Renal pelvis (tissue), 4 donors: ENCODE data around the gene MAPK7. TPM values are rescaled to one million over a fixed set of nuclear protein-coding genes. Genes with fewer than 3 reads are reported as not detected.

Experiments used
- DNase-seq: peaks from one replicate; pipeline ENCODE4 v3.0.0-alpha.2; 2013
- polyA plus RNA-seq, 3 donors: library from polyadenylated mRNA; unstranded; fragments of 120-200 nt; gene quantifications; one replicate each; pipeline ENCODE4 v1.2.1, GENCODE V29; 2013; ENCODE audit not compliant: insufficient read length in 3 of 3

The MAPK7 gene
- polyA plus RNA-seq, 3 donors: 25.0 to 31.6 (median 29.3) TPM

GRCh38 chr17:19377602-19378415 is 489 bp upstream of the MAPK7 start:
- peak; percentile 99 for DNase-seq

DNA sequence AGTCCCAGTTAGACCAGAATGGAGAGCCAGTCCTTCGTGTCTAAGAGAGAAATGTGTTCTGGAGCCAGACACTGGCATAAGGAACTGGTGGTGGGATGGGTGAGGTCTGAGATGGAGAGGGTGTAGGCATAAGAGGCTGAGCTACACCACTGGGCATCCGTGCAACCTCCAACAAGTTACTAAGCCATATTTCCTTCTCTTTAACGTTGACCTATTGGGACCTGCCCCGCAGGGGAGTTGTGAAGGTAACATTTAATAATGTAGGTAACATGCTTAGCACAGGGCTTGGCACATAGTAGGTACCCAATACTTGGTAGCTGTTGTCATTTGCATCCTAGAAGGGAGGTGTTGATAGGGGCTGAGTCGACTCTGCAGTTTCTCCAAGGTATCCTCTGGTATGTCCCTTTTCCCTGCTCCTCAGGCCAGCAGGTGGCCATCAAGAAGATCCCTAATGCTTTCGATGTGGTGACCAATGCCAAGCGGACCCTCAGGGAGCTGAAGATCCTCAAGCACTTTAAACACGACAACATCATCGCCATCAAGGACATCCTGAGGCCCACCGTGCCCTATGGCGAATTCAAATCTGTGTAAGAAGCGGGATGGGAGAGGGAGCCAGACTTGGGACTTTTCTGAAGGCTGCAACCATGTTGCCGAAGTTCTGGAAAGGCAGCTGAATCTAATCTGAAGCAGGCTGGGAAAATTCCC is 1.2 kb downstream of the MAPK7 start:
- DNase-seq: no peak

DNA sequence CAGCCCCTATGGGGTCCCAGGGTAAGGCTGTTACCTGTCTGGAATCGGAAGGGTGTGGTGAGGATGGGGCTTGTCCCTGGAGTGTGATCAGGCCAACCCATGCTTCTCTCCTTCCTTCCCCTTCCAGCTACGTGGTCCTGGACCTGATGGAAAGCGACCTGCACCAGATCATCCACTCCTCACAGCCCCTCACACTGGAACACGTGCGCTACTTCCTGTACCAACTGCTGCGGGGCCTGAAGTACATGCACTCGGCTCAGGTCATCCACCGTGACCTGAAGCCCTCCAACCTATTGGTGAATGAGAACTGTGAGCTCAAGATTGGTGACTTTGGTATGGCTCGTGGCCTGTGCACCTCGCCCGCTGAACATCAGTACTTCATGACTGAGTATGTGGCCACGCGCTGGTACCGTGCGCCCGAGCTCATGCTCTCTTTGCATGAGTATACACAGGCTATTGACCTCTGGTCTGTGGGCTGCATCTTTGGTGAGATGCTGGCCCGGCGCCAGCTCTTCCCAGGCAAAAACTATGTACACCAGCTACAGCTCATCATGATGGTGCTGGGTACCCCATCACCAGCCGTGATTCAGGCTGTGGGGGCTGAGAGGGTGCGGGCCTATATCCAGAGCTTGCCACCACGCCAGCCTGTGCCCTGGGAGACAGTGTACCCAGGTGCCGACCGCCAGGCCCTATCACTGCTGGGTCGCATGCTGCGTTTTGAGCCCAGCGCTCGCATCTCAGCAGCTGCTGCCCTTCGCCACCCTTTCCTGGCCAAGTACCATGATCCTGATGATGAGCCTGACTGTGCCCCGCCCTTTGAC is 2.4 kb downstream of the MAPK7 start:
- DNase-seq: no peak

- DNase-seq: no peak
Measured at GRCh38 chr17:19381361-19381740, 3.1 kb downstream of the MAPK7 start.

- no peak for DNase-seq
Measured at GRCh38 chr17:19381741-19382444, 3.6 kb downstream of the MAPK7 start.

GRCh38 chr17:19382531-19383444 is 4.5 kb downstream of the MAPK7 start:
- no peak for DNase-seq

- no peak for DNase-seq
Measured at GRCh38 chr17:19383681-19384470, 5.6 kb downstream of the MAPK7 start.

- peak; percentile 83 for DNase-seq
Measured at GRCh38 chr17:19384723-19385391, 6.6 kb downstream of the MAPK7 start.

DNA sequence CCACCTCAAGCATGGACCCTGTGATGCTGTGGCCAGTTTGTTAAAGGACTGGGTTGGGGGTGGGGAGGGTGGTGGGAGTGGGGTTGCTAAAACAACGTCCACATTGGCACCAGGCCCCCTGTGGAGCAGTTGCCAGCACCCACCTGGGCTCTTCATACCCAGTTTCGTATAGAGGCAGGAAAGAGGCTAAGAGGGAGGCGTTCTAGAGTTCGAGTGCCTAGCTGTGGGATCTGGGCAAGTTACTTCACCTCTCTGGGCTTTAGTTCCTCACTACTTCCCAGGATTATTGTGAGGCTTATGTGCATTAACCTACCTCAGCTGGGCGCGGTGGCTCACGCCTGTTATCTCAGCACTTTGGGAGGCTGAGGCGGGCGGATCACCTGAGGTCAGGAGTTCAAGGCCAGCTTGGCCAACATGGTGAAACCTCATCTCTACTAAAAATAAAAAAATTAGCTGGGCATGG is 7.3 kb downstream of the MAPK7 start:
- no peak for DNase-seq

DNA sequence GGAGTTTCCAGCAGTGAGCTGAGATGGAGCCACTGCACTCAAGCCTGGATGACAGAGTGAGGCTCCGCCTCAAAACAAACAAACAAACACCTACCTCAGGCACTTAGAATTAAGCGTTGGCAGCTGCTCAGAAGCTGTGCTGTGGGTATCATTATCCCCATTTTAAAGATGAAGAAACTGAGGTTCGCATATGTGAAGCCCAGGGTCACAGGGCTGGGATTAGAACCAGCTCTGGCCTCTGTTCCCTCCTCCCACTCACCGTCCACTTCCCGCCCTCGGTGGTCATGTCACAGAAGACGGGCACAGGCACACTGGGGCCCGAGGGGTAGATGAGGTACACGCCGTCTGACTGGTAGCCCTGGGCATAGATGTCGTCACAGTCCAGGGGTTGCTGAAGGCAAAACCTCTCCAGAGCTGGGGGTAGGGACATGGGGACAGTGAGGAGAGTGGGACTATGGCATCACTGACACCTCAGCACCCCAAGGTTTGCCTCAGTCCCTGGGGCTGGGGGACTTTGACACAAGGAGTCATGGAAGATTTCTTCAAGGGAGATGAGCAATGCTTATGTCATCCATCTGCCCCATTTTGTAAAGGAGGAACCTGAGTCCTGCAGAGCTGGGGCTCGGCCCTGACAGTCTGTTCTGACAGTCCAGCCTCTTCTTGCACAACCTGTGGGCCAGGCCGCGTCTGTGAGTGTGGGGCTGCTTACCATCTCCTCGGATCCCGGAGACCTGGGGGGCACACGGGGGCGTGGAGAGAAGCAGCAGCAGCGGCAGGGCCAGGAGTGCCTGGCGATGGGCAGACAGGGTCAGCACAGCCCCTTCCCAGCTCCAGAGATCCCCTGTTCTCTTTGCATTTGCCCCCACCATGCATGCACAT is 8.0 kb downstream of the MAPK7 start:
- no peak for DNase-seq

- DNase-seq: peak; percentile 90
Measured at GRCh38 chr17:19386974-19387920, 8.9 kb downstream of the MAPK7 start, which contains the start of gene MFAP4. MFAP4 (minus strand) TSS chr17:19387190; CDS start chr17:19387155, 35 bp downstream.

GRCh38 chr17:19387921-19388521 is 9.7 kb downstream of the MAPK7 start:
- no peak for DNase-seq

- no peak for DNase-seq
Measured at GRCh38 chr17:19388791-19389785, 10.8 kb downstream of the MAPK7 start.

GRCh38 chr17:19390951-19391350 is 12.7 kb downstream of the MAPK7 start:
- DNase-seq: no peak

DNA sequence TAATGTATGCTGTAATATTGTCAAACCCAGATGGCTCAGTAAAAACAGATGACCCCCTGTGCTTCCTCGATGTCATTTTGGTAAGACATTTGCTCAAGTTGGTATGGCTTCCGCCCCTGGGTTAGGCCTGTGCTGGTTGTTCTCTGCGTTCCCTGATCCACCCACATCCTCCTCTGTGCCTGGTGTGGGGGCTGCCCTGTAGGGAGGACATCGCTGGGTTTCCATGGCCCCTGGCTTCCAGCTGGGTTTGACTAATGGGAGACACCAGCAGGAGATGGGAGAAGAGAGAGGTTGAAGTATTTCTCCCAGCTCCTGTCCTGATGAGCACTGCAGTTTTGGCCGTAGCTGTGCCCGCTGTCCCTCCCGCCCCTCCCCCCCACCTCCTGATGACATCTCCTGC is 13.1 kb downstream of the MAPK7 start:
- DNase-seq: no peak
